NT2/D1 (cell line): ENCODE results near the gene NTMT2.

ENCODE experiments used
- DNase-seq: peaks from one replicate; pipeline ENCODE4 v3.0.0-alpha.2; 2011; ENCODE audit warnings: low read depth, low spot score
- H3K27me3 ChIP-seq: 2 replicates; pipeline ENCODE4 v1.6.0; 2011; ENCODE audit warnings: mild to moderate bottlenecking; ENCODE audit not compliant: insufficient read length, insufficient read depth
- H3K36me3 ChIP-seq: 2 replicates; pipeline ENCODE4 v1.6.1; 2011; ENCODE audit warnings: mild to moderate bottlenecking, low read length, mixed read lengths; ENCODE audit not compliant: insufficient read depth, insufficient read length
- H3K4me1 ChIP-seq: 2 replicates; pipeline ENCODE4 v1.5.1; 2011; ENCODE audit not compliant: insufficient read depth, insufficient read length
- H3K4me3 ChIP-seq: 2 replicates; pipeline ENCODE4 v1.5.1; 2011; ENCODE audit warnings: low read depth; ENCODE audit not compliant: insufficient read length
- H3K9ac ChIP-seq: 2 replicates; pipeline ENCODE4 v1.6.0; 2011; ENCODE audit warnings: low read depth; ENCODE audit not compliant: insufficient read length
- H3K9me3 ChIP-seq: 2 replicates; pipeline ENCODE4 v1.5.1; 2011; ENCODE audit warnings: mild to moderate bottlenecking, low read length; ENCODE audit not compliant: insufficient read depth
- SUZ12 ChIP-seq: IDR thresholded peaks from 2 replicates; pipeline ENCODE4 v1.6.1; 2011; ENCODE audit not compliant: insufficient read length, insufficient read depth; ENCODE audit errors: extremely low read depth
- YY1 ChIP-seq: IDR thresholded peaks from 2 replicates; pipeline ENCODE4 v1.6.1; 2011; ENCODE audit not compliant: insufficient read length, insufficient read depth
- ZNF274 ChIP-seq: IDR thresholded peaks from 2 replicates; pipeline ENCODE4 v1.6.1; 2011; ENCODE audit warnings: mild to moderate bottlenecking, low read depth, low read length

The NTMT2 gene

GRCh38 chr1:170175484-170175883 is 29.7 kb downstream of the NTMT2 start:
- TF ChIP-seq YY1, result no peak
- no peak for TF ChIP-seq SUZ12
- TF ChIP-seq ZNF274, result no peak
- Histone ChIP-seq H3K27me3 (no peaks in the 10 kb centered on the region), H3K4me3 (no peak overlapping the region), H3K9me3 (peaks cover 7% of the 10 kb centered on the region), H3K4me1 (no peaks in the 10 kb centered on the region), H3K9ac (no peak overlapping the region), H3K36me3 (no peaks in the 10 kb centered on the region)
- no peak for DNase-seq

- DNase-seq, result no peak
- no peaks in the 10 kb centered on the region for H3K9me3 ChIP-seq
- H3K4me1 ChIP-seq, result no peaks in the 10 kb centered on the region
- H3K36me3 ChIP-seq, result no peaks in the 10 kb centered on the region
- no peak overlapping the region for H3K9ac ChIP-seq
- TF ChIP-seq SUZ12 (no peak), YY1 (no peak), ZNF274 (no peak)
- no peak overlapping the region for H3K4me3 ChIP-seq
- no peaks in the 10 kb centered on the region for H3K27me3 ChIP-seq
Observed at GRCh38 chr1:170176772-170177171, 31.0 kb downstream of the NTMT2 start.

GRCh38 chr1:170182442-170182841 is 36.7 kb downstream of the NTMT2 start:
- H3K36me3 ChIP-seq, result no peaks in the 10 kb centered on the region
- no peaks in the 10 kb centered on the region for H3K4me1 ChIP-seq
- H3K27me3 ChIP-seq, result no peaks in the 10 kb centered on the region
- no peaks in the 10 kb centered on the region for H3K9me3 ChIP-seq
- DNase-seq, result no peak
- TF ChIP-seq ZNF274 (no peak), SUZ12 (no peak), YY1 (no peak)
- H3K4me3 ChIP-seq, result no peak overlapping the region
- no peak overlapping the region for H3K9ac ChIP-seq

DNA sequence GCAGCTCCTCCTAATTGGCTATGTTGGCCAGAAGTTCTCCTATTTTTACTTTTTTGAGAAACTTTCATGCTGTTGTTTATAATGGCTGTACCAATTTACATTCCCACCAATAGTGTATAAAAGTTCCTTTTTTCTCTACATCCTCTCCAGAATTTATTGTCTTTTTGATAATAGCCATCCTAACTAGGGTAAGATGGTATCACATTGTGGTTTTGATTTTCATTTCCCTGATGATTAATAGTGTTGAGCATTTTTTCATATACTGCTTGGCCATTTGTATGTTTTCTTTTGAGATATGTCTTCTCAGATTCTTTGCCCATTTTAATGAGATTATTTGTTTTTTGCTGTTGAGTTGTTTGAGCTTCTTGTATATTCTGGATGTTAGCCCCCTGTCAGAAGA is 46.8 kb downstream of the NTMT2 start:
- DNase-seq, result no peak
- H3K4me3 ChIP-seq, result no peak overlapping the region
- no peaks in the 10 kb centered on the region for H3K4me1 ChIP-seq
- H3K27me3 ChIP-seq, result no peaks in the 10 kb centered on the region
- H3K9me3 ChIP-seq, result no peaks in the 10 kb centered on the region
- TF ChIP-seq SUZ12 (no peak), YY1 (no peak), ZNF274 (no peak)
- H3K36me3 ChIP-seq, result no peaks in the 10 kb centered on the region
- no peak overlapping the region for H3K9ac ChIP-seq

DNA sequence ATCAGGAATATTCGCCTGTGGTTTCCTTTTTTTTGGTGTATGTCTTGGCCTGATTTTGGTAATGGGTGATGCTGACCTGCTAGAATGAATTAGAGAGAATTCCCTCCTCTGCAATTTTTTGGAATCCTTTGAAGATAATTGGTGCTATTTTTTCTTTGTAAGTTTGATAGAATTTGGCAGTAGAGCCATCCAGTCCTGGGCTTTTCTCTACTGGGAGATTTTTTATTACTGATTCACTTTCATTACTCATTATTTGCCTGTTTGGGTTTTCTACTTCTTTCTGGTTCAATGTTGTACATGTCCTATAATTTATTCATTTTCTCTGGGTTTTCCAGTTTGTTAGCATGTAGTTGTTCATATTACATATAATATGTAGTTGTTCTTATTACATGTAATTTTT is 48.7 kb downstream of the NTMT2 start:
- no peak overlapping the region for H3K4me3 ChIP-seq
- no peaks in the 10 kb centered on the region for H3K4me1 ChIP-seq
- H3K9me3 ChIP-seq, result no peaks in the 10 kb centered on the region
- TF ChIP-seq SUZ12 (no peak), YY1 (no peak), ZNF274 (no peak)
- no peaks in the 10 kb centered on the region for H3K36me3 ChIP-seq
- DNase-seq, result no peak
- H3K27me3 ChIP-seq, result no peaks in the 10 kb centered on the region
- H3K9ac ChIP-seq, result no peak overlapping the region

GRCh38 chr1:170196490-170197236 is 50.9 kb downstream of the NTMT2 start:
- DNase-seq, result no peak
- no peak overlapping the region for H3K9ac ChIP-seq
- H3K4me3 ChIP-seq, result no peak overlapping the region
- H3K4me1 ChIP-seq, result no peaks in the 10 kb centered on the region
- H3K36me3 ChIP-seq, result no peaks in the 10 kb centered on the region
- no peaks in the 10 kb centered on the region for H3K27me3 ChIP-seq
- TF ChIP-seq YY1 (no peak), SUZ12 (no peak)
- no peaks in the 10 kb centered on the region for H3K9me3 ChIP-seq

DNA sequence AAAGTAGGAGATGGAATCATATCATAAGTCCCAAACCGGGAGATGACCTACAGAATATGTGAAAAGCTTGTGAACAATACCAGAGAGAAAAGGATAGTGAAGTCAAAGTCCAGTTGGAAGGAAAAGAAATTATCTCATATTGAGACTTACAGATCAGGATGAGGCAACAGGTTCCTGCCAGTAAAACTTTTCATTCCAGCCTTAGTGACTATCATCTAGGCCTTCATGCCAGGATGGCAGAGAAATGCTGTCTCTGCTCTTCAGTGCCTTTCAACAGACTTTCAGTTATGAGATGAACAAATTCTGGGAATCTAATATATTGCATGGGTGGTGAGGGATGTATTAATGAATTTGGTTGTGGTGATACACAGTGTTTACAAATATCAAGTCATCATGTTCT is 52.3 kb downstream of the NTMT2 start:
- H3K36me3 ChIP-seq, result no peaks in the 10 kb centered on the region
- TF ChIP-seq YY1, result no peak
- no peak for TF ChIP-seq ZNF274
- no peak for TF ChIP-seq SUZ12
- H3K9me3 ChIP-seq, result no peaks in the 10 kb centered on the region
- no peaks in the 10 kb centered on the region for H3K27me3 ChIP-seq
- no peak for DNase-seq
- no peak overlapping the region for H3K4me3 ChIP-seq
- H3K9ac ChIP-seq, result no peak overlapping the region
- no peaks in the 10 kb centered on the region for H3K4me1 ChIP-seq
